Suprapubic skin (tissue), 4 donors: ENCODE data around the gene ACTN3. TPM values are rescaled to one million over a fixed set of nuclear protein-coding genes. Genes with fewer than 3 reads are reported as not detected.

ENCODE experiments used
- DNase-seq, 2 donors: peaks; one replicate each; pipeline ENCODE4 v3.0.0-alpha.2; 2019; ENCODE audit warnings: low spot score in 2 of 2
- H3K27ac ChIP-seq: fragments of 200-600 bp; sonication (generic); one replicate; pipeline ENCODE4 v1.5.1; 2019
- H3K27me3 ChIP-seq: fragments of 200-600 bp; sonication (generic); one replicate; pipeline ENCODE4 v1.5.1; 2019
- H3K36me3 ChIP-seq: fragments of 200-600 bp; sonication (generic); one replicate; pipeline ENCODE4 v1.5.1; 2019
- H3K4me1 ChIP-seq: fragments of 200-600 bp; sonication (generic); one replicate; pipeline ENCODE4 v1.5.1; 2019
- H3K4me3 ChIP-seq: fragments of 200-600 bp; sonication (generic); one replicate; pipeline ENCODE4 v1.5.1; 2019; ENCODE audit warnings: mild to moderate bottlenecking
- H3K9me3 ChIP-seq: fragments of 200-600 bp; sonication (generic); one replicate; pipeline ENCODE4 v1.5.1; 2019
- EP300 ChIP-seq: sonication (generic); formaldehyde crosslinking; IDR thresholded peaks from one replicate; pipeline ENCODE4 v1.6.1; 2017; ENCODE audit warnings: antibody characterized with exemption
- POLR2A ChIP-seq, 2 donors: fragments of 450-650 bp; IDR thresholded peaks; one replicate each; pipeline ENCODE4 v1.6.1; 2017; ENCODE audit warnings: antibody characterized with exemption in 2 of 2, mild to moderate bottlenecking in 2 of 2, moderate library complexity in 2 of 2
- POLR2AphosphoS5 ChIP-seq, 3 donors: sonication (generic); formaldehyde crosslinking; IDR thresholded peaks; one replicate each; pipeline ENCODE4 v1.6.1; 2017; ENCODE audit warnings: antibody characterized with exemption in 3 of 3
- WGBS: methylation state at CpG from one replicate; pipeline ENCODE4 v1.1.5; 2018; 5-methylcytosine and 5-hydroxymethylcytosine counted together
- total RNA-seq, 4 donors: library from RNA; depleted of rRNA; stranded (reverse); fragments of >200 nt; gene quantifications; one replicate each; pipeline ENCODE4 v1.1.0, GENCODE V29; 2016
- TF ChIP-seq, protein P1 (sequence below), 2 donors: fragments of 200-600 bp in 1 of 2; fragments of 450-650 bp in 1 of 2; sonication (generic) in 1 of 2; IDR thresholded peaks; one replicate each; pipeline ENCODE4 v1.5.1; 2016 to 2019; ENCODE audit warnings: antibody characterized with exemption in 2 of 2, mild to moderate bottlenecking in 1 of 2, moderate library complexity in 1 of 2

The ACTN3 gene
- total RNA-seq, 4 donors from 2014 or later, result not detected

DNA sequence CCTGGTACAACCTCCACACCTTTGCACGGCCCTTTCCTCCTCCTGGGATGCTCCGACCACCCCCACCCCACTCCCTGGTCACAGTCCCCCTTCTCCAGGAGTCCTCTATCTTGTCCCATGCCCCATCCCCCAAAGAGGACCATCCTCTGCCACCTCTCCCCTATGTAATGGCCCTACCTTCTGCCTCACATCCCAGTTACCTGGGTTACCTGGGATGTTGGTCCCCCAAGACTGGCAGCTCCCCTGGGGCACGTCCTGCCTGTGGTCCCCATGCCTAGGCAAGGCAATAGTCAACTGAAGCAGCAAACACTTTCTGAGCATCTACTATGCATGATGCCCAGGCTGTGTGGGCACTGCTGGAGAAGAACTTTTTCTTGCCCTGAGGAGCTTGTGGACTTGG is 8.7 kb downstream of the ACTN3 start:
- 86% methylated on average over 3 of the region's 3 CpGs for WGBS
- no peaks in the 10 kb centered on the region for H3K36me3 ChIP-seq
- H3K9me3 ChIP-seq, result no peaks in the 10 kb centered on the region
- no peak for DNase-seq
- H3K4me1 ChIP-seq, result peaks cover 10% of the 10 kb centered on the region
- no peak for TF ChIP-seq POLR2AphosphoS5 (IDR thresholded peaks at IDR 0.05)
- no peak for TF ChIP-seq EP300
- TF ChIP-seq, protein P1, sequence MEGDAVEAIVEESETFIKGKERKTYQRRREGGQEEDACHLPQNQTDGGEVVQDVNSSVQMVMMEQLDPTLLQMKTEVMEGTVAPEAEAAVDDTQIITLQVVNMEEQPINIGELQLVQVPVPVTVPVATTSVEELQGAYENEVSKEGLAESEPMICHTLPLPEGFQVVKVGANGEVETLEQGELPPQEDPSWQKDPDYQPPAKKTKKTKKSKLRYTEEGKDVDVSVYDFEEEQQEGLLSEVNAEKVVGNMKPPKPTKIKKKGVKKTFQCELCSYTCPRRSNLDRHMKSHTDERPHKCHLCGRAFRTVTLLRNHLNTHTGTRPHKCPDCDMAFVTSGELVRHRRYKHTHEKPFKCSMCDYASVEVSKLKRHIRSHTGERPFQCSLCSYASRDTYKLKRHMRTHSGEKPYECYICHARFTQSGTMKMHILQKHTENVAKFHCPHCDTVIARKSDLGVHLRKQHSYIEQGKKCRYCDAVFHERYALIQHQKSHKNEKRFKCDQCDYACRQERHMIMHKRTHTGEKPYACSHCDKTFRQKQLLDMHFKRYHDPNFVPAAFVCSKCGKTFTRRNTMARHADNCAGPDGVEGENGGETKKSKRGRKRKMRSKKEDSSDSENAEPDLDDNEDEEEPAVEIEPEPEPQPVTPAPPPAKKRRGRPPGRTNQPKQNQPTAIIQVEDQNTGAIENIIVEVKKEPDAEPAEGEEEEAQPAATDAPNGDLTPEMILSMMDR (IDR thresholded peaks at IDR 0.05), result no peak
- no peak for TF ChIP-seq POLR2A (IDR thresholded peaks at IDR 0.05)
- peaks cover 9% of the 10 kb centered on the region for H3K27me3 ChIP-seq
- H3K4me3 ChIP-seq, result no peak overlapping the region
- no peak overlapping the region for H3K27ac ChIP-seq

DNA sequence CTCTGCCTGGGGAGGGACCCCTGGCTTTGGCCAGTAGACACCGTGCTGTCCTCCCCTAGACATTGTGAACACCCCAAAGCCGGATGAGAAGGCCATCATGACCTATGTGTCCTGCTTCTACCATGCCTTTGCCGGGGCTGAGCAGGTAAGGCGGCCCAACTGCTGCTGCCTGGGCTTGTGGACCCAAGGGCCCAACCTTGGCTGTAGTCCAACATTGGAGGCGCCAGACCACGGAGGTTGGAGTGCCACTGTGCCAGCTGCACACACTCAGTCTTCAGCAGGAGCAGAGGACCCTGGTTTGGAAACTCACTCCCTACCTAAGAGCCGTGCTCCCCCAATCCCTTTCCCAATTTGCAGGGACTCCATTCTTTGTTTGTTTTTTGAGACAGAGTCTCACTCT is 9.4 kb downstream of the ACTN3 start:
- Histone ChIP-seq H3K36me3 (no peaks in the 10 kb centered on the region), H3K9me3 (no peaks in the 10 kb centered on the region), H3K27me3 (peaks cover 9% of the 10 kb centered on the region), H3K27ac (no peak overlapping the region), H3K4me3 (no peak overlapping the region), H3K4me1 (peaks cover 10% of the 10 kb centered on the region)
- no peak for DNase-seq
- TF ChIP-seq POLR2AphosphoS5 (IDR thresholded peaks at IDR 0.05) (no peak), EP300 (no peak), POLR2A (IDR thresholded peaks at IDR 0.05) (no peak)
- TF ChIP-seq, protein P1 (IDR thresholded peaks at IDR 0.05), result no peak
- 75% methylated on average over 3 of the region's 7 CpGs for WGBS

DNA sequence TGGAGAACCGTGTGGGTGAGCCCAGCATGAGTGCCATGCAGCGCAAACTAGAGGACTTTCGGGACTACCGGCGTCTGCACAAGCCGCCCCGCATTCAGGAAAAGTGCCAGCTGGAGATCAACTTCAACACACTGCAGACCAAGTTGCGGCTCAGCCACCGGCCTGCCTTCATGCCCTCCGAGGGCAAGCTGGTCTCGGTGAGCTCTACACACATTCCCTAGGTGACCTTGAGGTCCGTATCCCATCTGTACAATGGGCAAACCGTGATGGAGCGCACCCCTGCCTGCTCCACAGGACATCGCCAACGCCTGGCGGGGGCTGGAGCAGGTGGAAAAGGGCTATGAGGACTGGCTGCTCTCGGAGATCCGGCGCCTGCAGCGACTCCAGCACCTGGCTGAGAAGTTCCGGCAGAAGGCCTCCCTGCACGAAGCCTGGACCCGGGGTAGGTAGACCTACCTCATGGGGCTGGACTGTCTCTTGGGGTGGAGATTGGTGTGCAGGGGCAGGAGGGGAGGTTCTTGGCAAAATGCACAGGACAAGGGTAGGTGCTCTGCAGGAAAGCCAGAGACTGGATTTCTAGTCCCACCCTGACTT is 11.1 kb downstream of the ACTN3 start:
- Histone ChIP-seq H3K27ac (no peak overlapping the region), H3K27me3 (peaks cover 9% of the 10 kb centered on the region), H3K4me1 (peaks cover 10% of the 10 kb centered on the region), H3K4me3 (no peak overlapping the region), H3K9me3 (no peaks in the 10 kb centered on the region), H3K36me3 (no peaks in the 10 kb centered on the region)
- DNase-seq, result no peak
- 97% methylated on average over 7 of the region's 24 CpGs for WGBS
- TF ChIP-seq, protein P1 (IDR thresholded peaks at IDR 0.05), result no peak
- no peak for TF ChIP-seq EP300
- TF ChIP-seq POLR2AphosphoS5 (IDR thresholded peaks at IDR 0.05), result no peak
- TF ChIP-seq POLR2A (IDR thresholded peaks at IDR 0.05), result no peak

DNA sequence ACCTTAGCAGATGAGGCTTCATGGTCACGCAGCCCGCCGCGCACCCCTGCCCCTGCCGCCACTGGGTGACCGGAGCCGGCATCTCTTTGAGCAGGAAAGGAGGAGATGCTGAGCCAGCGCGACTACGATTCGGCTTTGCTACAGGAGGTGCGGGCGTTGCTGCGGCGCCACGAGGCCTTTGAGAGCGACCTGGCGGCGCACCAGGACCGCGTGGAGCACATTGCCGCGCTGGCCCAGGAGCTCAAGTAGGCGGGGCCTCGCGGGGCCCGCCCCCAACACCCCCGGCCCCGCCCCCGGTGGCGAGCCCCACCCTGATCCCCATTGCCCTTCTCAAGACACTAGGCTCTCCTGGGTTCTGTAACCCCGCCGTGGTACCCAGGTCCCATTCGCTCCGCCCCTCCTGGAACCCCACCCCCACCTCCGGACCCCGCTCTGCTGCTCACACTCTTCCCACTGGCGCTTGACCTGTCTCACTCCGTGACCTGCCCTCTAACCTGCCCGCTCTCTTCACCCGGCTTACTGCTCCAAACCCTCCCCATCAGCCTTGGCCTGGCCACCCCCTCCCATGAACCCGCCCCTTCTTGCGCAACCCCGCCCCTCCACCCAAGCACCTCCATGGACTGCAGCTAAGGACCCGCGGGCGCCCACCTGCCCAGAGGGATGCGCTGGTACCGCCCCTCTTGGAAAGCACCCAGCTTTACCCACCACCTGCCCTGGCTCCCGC is 12.6 kb downstream of the ACTN3 start:
- DNase-seq, result no peak
- Histone ChIP-seq H3K27me3 (peaks cover 9% of the 10 kb centered on the region), H3K9me3 (no peaks in the 10 kb centered on the region), H3K4me3 (no peak overlapping the region), H3K4me1 (peaks cover 10% of the 10 kb centered on the region), H3K36me3 (peaks cover 10% of the 10 kb centered on the region), H3K27ac (no peak overlapping the region)
- TF ChIP-seq POLR2AphosphoS5 (IDR thresholded peaks at IDR 0.05), result no peak
- TF ChIP-seq, protein P1 (IDR thresholded peaks at IDR 0.05), result no peak
- TF ChIP-seq EP300, result no peak
- WGBS, result 17% methylated on average over 17 of the region's 50 CpGs

DNA sequence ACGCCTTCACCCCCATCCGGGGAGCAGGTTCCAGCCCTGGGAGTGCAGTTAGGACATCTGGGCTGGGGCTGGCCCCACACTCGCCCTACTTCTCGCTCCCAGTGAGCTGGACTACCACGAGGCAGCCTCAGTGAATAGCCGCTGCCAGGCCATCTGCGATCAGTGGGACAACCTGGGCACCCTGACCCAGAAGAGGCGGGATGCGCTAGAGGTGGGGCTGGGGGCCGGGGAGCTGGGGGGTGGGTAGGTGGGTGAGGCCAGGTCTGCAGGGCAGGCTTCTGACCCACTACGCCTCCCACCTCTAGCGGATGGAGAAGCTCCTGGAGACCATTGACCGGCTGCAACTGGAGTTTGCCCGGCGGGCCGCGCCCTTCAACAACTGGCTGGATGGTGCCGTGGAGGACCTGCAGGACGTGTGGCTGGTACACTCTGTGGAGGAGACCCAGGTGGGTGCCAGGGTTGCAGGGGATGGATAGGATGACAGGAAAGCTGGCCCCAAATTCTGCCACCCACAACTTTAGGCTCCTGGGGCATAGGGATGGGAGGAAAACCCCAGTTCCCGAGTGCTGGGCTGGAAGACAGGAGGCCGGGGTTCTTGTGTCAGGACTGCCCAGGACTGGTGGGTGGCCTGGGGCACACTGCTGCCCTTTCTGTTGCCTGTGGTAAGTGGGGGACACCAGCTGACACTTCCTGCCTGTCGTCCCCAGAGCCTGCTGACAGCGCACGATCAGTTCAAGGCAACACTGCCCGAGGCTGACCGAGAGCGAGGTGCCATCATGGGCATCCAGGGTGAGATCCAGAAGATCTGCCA is 13.4 kb downstream of the ACTN3 start:
- Histone ChIP-seq H3K27me3 (peaks cover 9% of the 10 kb centered on the region), H3K9me3 (no peaks in the 10 kb centered on the region), H3K27ac (no peak overlapping the region), H3K4me1 (peaks cover 10% of the 10 kb centered on the region), H3K36me3 (peaks cover 17% of the 10 kb centered on the region), H3K4me3 (no peak overlapping the region)
- 74% methylated on average over 10 of the region's 27 CpGs for WGBS
- no peak for TF ChIP-seq POLR2AphosphoS5 (IDR thresholded peaks at IDR 0.05)
- TF ChIP-seq, protein P1 (IDR thresholded peaks at IDR 0.05), result no peak
- no peak for TF ChIP-seq EP300
- TF ChIP-seq POLR2A (IDR thresholded peaks at IDR 0.05), result no peak
- no peak for DNase-seq
